ENCODE results near the gene MPLKIP.

MPLKIP gene

GRCh38 chr7:40165216-40165615 is 30.8 kb upstream of the MPLKIP start:
- Histone ChIP-seq H3K4me1 (ENCODE audit: control insufficient read depth in 2 of 2, insufficient read depth in 1 of 2, low read depth in 1 of 2, low read length in 2 of 2) (no peaks in the 10 kb centered on the region), H4K91ac (ENCODE audit: low read depth, low read length, poor library complexity) (no peak overlapping the region), H2BK15ac (ENCODE audit: low read length) (no peak overlapping the region), H3K14ac (ENCODE audit: low read length) (no peak overlapping the region), H3K4ac (ENCODE audit: low read length) (no peak overlapping the region), H3K79me1 (ENCODE audit: low read depth, low read length) (no peaks in the 10 kb centered on the region), H2AFZ (ENCODE audit: low read length) (no peak overlapping the region), H3K4me2 (ENCODE audit: insufficient read depth, low read length, poor library complexity, severe bottlenecking) (no peak overlapping the region), H2BK120ac (ENCODE audit: low read depth, low read length) (no peak overlapping the region), H3K23ac (ENCODE audit: low read depth, low read length, poor library complexity) (no peak overlapping the region), H2BK5ac (ENCODE audit: low read length) (no peak overlapping the region), H3K9ac (ENCODE audit: low read depth, low read length, poor library complexity) (no peak overlapping the region), H4K8ac (ENCODE audit: low read depth, low read length) (no peak overlapping the region), H3K27me3 (ENCODE audit: control insufficient read depth in 3 of 3, insufficient read depth in 3 of 3, low read depth in 1 of 3, low read length in 3 of 3) (no peaks in the 10 kb centered on the region), H2BK12ac (ENCODE audit: low read length) (no peak overlapping the region), H3K4me3 (ENCODE audit: low read length in 2 of 2) (no peak overlapping the region), H3K18ac (ENCODE audit: low read length) (no peak overlapping the region), H2AK5ac (ENCODE audit: low read depth, low read length) (no peak overlapping the region), H3K36me3 (replicated peaks in 1 of 2; ENCODE audit: control insufficient read depth in 2 of 2, insufficient read depth in 2 of 2, low read length in 2 of 2) (no peaks in the 10 kb centered on the region), H3K9me3 (replicated peaks in 1 of 2; ENCODE audit: control insufficient read depth in 2 of 2, insufficient read depth in 1 of 2, low read depth in 1 of 2, low read length in 2 of 2) (no peaks in the 10 kb centered on the region), H3K27ac (replicated peaks; ENCODE audit: low read length) (no peak overlapping the region)
- WGBS, 2 donors (ENCODE audit: extremely low coverage in 2 of 2, insufficient read length in 2 of 2, insufficient replicate concordance in 1 of 2) = no CpG with 5 or more reads among the region's 1 CpG
- DNase-seq (ENCODE audit: low spot score) = no peak

DNA sequence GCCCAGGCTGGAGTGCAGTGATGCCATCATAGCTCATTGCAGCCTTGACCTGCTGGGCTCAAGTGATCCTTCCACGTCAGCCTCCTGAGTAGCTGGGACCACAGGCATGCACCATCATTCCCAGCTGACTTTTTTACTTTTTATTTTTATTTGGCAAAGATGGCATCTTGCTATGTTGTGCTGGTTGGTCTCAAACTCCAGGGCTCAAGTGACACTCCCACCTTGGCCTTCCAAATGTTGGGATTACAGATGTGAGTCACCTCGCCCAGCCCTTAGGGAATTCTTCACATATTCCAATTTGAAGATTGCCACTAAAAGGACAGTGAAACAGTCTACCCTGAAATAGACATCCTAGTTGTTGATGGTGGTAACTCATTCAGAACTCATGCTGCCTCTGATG is 28.1 kb upstream of the MPLKIP start:
- no peak overlapping the region for H2AK5ac ChIP-seq (ENCODE audit: low read depth, low read length)
- WGBS, 2 donors (ENCODE audit: extremely low coverage in 2 of 2, insufficient read length in 2 of 2, insufficient replicate concordance in 1 of 2) = no CpG with 5 or more reads among the region's 2 CpGs
- no peak overlapping the region for H3K4me2 ChIP-seq (ENCODE audit: insufficient read depth, low read length, poor library complexity, severe bottlenecking)
- H3K23ac ChIP-seq (ENCODE audit: low read depth, low read length, poor library complexity) = no peak overlapping the region
- H4K91ac ChIP-seq (ENCODE audit: low read depth, low read length, poor library complexity) = no peak overlapping the region
- H2AFZ ChIP-seq (ENCODE audit: low read length) = no peak overlapping the region
- H2BK15ac ChIP-seq (ENCODE audit: low read length) = no peak overlapping the region
- no peak overlapping the region for H2BK120ac ChIP-seq (ENCODE audit: low read depth, low read length)
- H3K18ac ChIP-seq (ENCODE audit: low read length) = no peak overlapping the region
- no peaks in the 10 kb centered on the region for H3K4me1 ChIP-seq (ENCODE audit: control insufficient read depth in 2 of 2, insufficient read depth in 1 of 2, low read depth in 1 of 2, low read length in 2 of 2)
- no peak overlapping the region for H3K4me3 ChIP-seq (ENCODE audit: low read length in 2 of 2)
- no peak overlapping the region for H4K8ac ChIP-seq (ENCODE audit: low read depth, low read length)
- H3K79me1 ChIP-seq (ENCODE audit: low read depth, low read length) = no peaks in the 10 kb centered on the region
- no peak overlapping the region for H3K27ac ChIP-seq (replicated peaks; ENCODE audit: low read length)
- H3K36me3 ChIP-seq (replicated peaks in 1 of 2; ENCODE audit: control insufficient read depth in 2 of 2, insufficient read depth in 2 of 2, low read length in 2 of 2) = no peaks in the 10 kb centered on the region
- no peak overlapping the region for H3K4ac ChIP-seq (ENCODE audit: low read length)
- H2BK5ac ChIP-seq (ENCODE audit: low read length) = no peak overlapping the region
- no peaks in the 10 kb centered on the region for H3K9me3 ChIP-seq (replicated peaks in 1 of 2; ENCODE audit: control insufficient read depth in 2 of 2, insufficient read depth in 1 of 2, low read depth in 1 of 2, low read length in 2 of 2)
- no peak overlapping the region for H3K14ac ChIP-seq (ENCODE audit: low read length)
- H2BK12ac ChIP-seq (ENCODE audit: low read length) = no peak overlapping the region
- no peak overlapping the region for H3K9ac ChIP-seq (ENCODE audit: low read depth, low read length, poor library complexity)
- DNase-seq (ENCODE audit: low spot score) = no peak
- no peaks in the 10 kb centered on the region for H3K27me3 ChIP-seq (ENCODE audit: control insufficient read depth in 3 of 3, insufficient read depth in 3 of 3, low read depth in 1 of 3, low read length in 3 of 3)

GRCh38 chr7:40156988-40157387 is 22.6 kb upstream of the MPLKIP start:
- Histone ChIP-seq H2AK5ac (ENCODE audit: low read depth, low read length) (no peak overlapping the region), H3K36me3 (replicated peaks in 1 of 2; ENCODE audit: control insufficient read depth in 2 of 2, insufficient read depth in 2 of 2, low read length in 2 of 2) (no peaks in the 10 kb centered on the region), H2AFZ (ENCODE audit: low read length) (no peak overlapping the region), H2BK15ac (ENCODE audit: low read length) (no peak overlapping the region), H3K14ac (ENCODE audit: low read length) (no peak overlapping the region), H3K23ac (ENCODE audit: low read depth, low read length, poor library complexity) (no peak overlapping the region), H3K27me3 (ENCODE audit: control insufficient read depth in 3 of 3, insufficient read depth in 3 of 3, low read depth in 1 of 3, low read length in 3 of 3) (no peaks in the 10 kb centered on the region), H3K4me3 (ENCODE audit: low read length in 2 of 2) (no peak overlapping the region), H3K9ac (ENCODE audit: low read depth, low read length, poor library complexity) (no peak overlapping the region), H2BK12ac (ENCODE audit: low read length) (no peak overlapping the region), H3K18ac (ENCODE audit: low read length) (no peak overlapping the region), H2BK120ac (ENCODE audit: low read depth, low read length) (no peak overlapping the region), H3K27ac (replicated peaks; ENCODE audit: low read length) (no peak overlapping the region), H4K8ac (ENCODE audit: low read depth, low read length) (no peak overlapping the region), H3K4ac (ENCODE audit: low read length) (no peak overlapping the region), H4K91ac (ENCODE audit: low read depth, low read length, poor library complexity) (no peak overlapping the region), H3K4me1 (ENCODE audit: control insufficient read depth in 2 of 2, insufficient read depth in 1 of 2, low read depth in 1 of 2, low read length in 2 of 2) (no peaks in the 10 kb centered on the region), H3K4me2 (ENCODE audit: insufficient read depth, low read length, poor library complexity, severe bottlenecking) (no peak overlapping the region), H2BK5ac (ENCODE audit: low read length) (no peak overlapping the region), H3K79me1 (ENCODE audit: low read depth, low read length) (no peaks in the 10 kb centered on the region), H3K9me3 (replicated peaks in 1 of 2; ENCODE audit: control insufficient read depth in 2 of 2, insufficient read depth in 1 of 2, low read depth in 1 of 2, low read length in 2 of 2) (no peaks in the 10 kb centered on the region)
- DNase-seq (ENCODE audit: low spot score) = no peak
- WGBS, 2 donors (ENCODE audit: extremely low coverage in 2 of 2, insufficient read length in 2 of 2, insufficient replicate concordance in 1 of 2) = no CpG with 5 or more reads among the region's 4 CpGs

DNA sequence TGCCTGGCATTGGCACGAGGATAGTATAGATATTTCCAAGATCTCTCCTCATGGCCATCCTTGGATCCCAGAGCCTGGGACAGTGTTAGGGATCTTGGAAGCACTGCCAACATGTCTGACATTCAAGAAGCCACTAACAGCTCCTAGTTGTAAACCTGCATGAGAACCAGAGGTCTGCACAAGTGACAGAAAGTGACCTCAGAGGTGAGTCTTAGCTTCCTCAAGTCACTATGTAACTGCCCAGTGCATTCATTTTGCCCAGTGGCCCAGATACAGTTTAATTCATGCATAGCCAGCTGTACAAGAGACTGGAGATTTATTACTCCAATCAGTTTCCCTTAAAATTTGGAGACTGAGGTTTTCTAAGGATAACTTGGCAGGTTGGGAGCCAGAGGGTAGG is 17.1 kb upstream of the MPLKIP start:
- H2BK15ac ChIP-seq (ENCODE audit: low read length) = no peak overlapping the region
- H3K27ac ChIP-seq (replicated peaks; ENCODE audit: low read length) = no peak overlapping the region
- H2AK5ac ChIP-seq (ENCODE audit: low read depth, low read length) = no peak overlapping the region
- H3K79me1 ChIP-seq (ENCODE audit: low read depth, low read length) = no peaks in the 10 kb centered on the region
- DNase-seq (ENCODE audit: low spot score) = no peak
- no peak overlapping the region for H3K14ac ChIP-seq (ENCODE audit: low read length)
- H4K8ac ChIP-seq (ENCODE audit: low read depth, low read length) = no peak overlapping the region
- no peaks in the 10 kb centered on the region for H3K27me3 ChIP-seq (ENCODE audit: control insufficient read depth in 3 of 3, insufficient read depth in 3 of 3, low read depth in 1 of 3, low read length in 3 of 3)
- H2AFZ ChIP-seq (ENCODE audit: low read length) = no peak overlapping the region
- H3K36me3 ChIP-seq (replicated peaks in 1 of 2; ENCODE audit: control insufficient read depth in 2 of 2, insufficient read depth in 2 of 2, low read length in 2 of 2) = no peaks in the 10 kb centered on the region
- no peak overlapping the region for H3K4me3 ChIP-seq (ENCODE audit: low read length in 2 of 2)
- H4K91ac ChIP-seq (ENCODE audit: low read depth, low read length, poor library complexity) = no peak overlapping the region
- WGBS, 2 donors (ENCODE audit: extremely low coverage in 2 of 2, insufficient read length in 2 of 2, insufficient replicate concordance in 1 of 2) = no CpG with 5 or more reads among the region's 1 CpG
- H2BK5ac ChIP-seq (ENCODE audit: low read length) = no peak overlapping the region
- H3K4ac ChIP-seq (ENCODE audit: low read length) = no peak overlapping the region
- H3K4me2 ChIP-seq (ENCODE audit: insufficient read depth, low read length, poor library complexity, severe bottlenecking) = no peak overlapping the region
- H3K9ac ChIP-seq (ENCODE audit: low read depth, low read length, poor library complexity) = no peak overlapping the region
- no peaks in the 10 kb centered on the region for H3K4me1 ChIP-seq (ENCODE audit: control insufficient read depth in 2 of 2, insufficient read depth in 1 of 2, low read depth in 1 of 2, low read length in 2 of 2)
- H2BK120ac ChIP-seq (ENCODE audit: low read depth, low read length) = no peak overlapping the region
- H3K23ac ChIP-seq (ENCODE audit: low read depth, low read length, poor library complexity) = no peak overlapping the region
- H3K18ac ChIP-seq (ENCODE audit: low read length) = no peak overlapping the region
- no peaks in the 10 kb centered on the region for H3K9me3 ChIP-seq (replicated peaks in 1 of 2; ENCODE audit: control insufficient read depth in 2 of 2, insufficient read depth in 1 of 2, low read depth in 1 of 2, low read length in 2 of 2)
- H2BK12ac ChIP-seq (ENCODE audit: low read length) = no peak overlapping the region

Data from neuronal stem cell (in vitro differentiated cells).